Cardiac septum (tissue), 1 donor: ENCODE measurements around the gene DDX59. TPM values are rescaled to one million over a fixed set of nuclear protein-coding genes. Genes with fewer than 3 reads are reported as not detected.

Experiments
- DNase-seq: peaks from one replicate; pipeline ENCODE4 v3.0.0-alpha.2; 2020; ENCODE audit warnings: low spot score
- intact Hi-C: fragments of 100-400 bp; cut with DNase I; formaldehyde crosslinking; loops from one replicate; pipeline ENCODE4 v1.14.0; 2022
- long read RNA-seq: library from polyadenylated mRNA; unstranded; transcript quantifications from one replicate; pipeline ENCODE4 v2.0.0, GENCODE V29; 2021
- total RNA-seq: library from RNA; stranded (reverse); fragmentation: NEBNext Ultra II Directional; extraction: Animal tissue kit (Norgen Biotek cat#: 25700); gene quantifications from one replicate; pipeline ENCODE4 v1.2.1, GENCODE V29; 2021
- donor health status: DM: no; HTN: no; CAD: no.

The DDX59 gene
- 17.3 TPM for total RNA-seq
- long read RNA-seq, transcript DDX59-201 (8 exons, 2,289 nt) = major isoform, 22 of 28 reads
- long read RNA-seq, partial matches to known transcripts = 2 of 28 reads
- long read RNA-seq, other reads (novel, unspliced or antisense) = 4 of 28 reads

- DNase-seq = peak; percentile 97
- intact Hi-C loops = loop anchor here (1.0 to 5.0 kb wide), 3 partner anchors 47 to 133 kb away; partner anchors contain the start of gene KIF14
These were observed at the start of gene DDX59 for GRCh38 chr1:200669314-200670241. Gene DDX59, minus strand, starts transcription at chr1:200669907. Its CDS starts 3,167 bp downstream, at chr1:200666740.

GRCh38 chr1:200714504-200715187 is 44.9 kb upstream of the DDX59 start:
- intact Hi-C loops = no loop called here
- DNase-seq = no peak

DNA sequence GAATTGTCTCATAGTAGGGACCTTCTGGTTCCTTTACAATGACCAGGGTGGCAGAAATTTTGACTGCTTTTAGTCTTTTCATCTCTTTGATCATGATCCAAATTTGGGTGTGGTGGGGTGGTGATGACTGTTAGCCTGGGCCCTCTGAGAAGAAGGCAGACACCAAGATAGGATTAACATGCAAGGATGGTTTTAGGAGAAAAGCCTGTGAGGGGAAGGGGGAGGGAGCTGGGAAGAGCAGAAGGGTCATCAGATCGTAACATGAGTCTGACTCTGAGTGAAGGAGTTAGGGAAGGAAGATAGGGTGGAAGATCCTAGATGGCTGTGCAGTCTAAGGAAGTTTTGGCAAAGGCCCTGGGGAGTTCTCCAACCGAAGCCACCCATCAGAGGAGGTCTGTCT is 40.5 kb upstream of the DDX59 start:
- intact Hi-C loops = no loop called here
- no peak for DNase-seq

DNA sequence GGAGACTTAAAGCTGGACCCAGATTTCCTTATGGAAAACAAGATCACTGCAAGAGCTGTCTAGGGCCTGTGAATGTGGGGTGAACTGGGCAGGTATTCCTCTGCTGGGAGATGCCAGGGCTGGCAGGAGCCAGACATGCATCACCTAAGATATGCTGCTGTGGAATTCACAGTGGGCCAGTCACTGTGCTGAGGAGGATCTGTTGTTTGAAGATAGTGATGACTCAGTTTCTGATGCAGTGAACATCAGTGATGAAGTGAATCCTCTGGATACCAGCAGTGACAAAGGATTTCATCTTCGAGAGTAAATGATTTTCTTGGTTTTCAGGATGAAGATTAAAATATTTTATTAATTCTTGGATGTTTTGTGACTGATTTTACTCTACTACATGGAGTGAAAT is 39.1 kb upstream of the DDX59 start:
- intact Hi-C loops = no loop called here
- no peak for DNase-seq

DNA sequence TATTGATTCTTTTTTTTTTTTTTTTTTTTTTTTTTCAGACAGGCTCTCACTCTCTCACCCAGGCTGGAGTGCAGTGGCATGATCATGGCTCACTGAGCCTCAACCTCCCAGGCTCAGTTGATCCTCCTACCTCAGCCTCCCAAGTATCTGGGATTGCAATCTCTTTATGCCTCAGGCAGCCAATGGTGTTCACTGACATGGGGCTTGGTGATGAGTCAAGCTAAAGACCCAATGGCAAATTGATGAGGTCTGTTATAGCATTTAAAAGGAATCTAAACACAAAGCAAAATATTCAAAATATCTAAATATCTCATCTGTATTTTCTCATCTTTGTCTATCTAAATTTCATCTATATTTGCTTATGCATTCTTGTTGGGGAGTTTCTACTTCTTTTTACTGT is 38.5 kb upstream of the DDX59 start:
- intact Hi-C loops = no loop called here
- no peak for DNase-seq

DNA sequence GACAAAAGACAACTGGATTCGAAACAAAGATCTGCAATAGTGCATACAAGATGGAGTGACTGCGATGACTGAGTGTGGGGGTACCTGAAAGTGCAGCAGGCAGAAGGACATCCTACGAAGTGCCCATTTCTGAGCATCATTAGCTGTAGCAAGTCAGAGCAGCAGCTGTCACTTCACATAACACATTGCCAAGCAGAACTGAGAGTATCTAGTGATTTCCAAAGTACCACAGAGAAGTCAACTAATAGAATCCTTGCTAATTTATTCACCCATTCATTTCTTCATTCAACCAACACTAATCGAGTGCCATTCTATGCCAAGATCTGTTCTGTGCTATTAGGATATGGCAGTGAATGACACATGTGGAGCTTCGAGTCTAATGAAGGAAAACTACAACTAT is 37.4 kb upstream of the DDX59 start:
- intact Hi-C loops = no loop called here
- no peak for DNase-seq

DNA sequence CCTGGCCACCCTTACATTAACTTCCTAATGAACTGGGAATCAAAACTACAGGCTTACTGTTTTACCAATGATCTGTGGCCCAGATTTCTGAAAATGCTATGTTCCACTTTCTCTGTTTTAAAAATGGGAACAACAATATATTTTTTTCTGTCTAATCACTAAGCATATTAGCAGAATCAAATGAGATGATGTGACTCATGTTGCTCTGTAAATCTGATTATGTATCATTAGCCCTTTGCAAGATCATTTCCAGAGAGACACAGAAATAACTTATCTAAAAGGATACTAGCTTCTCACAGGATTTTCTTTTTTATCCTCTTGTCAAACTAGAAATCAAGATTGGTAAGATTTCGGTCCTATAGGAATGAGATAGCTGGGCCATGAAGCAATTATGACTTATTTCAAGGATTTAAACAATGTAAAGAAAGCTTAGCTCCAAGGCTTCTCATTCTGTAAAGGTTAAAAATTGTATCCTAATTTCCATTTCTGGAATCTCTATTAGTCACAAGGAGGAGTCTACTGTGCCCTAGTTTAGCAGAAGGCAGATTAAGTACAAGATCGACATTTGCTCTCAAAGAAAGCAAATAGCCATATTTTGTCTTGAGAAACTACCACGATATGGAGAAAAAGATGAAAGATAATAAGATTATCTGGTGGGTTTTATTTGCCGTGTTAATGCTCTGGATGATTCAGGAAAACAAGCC is 36.6 kb upstream of the DDX59 start:
- no peak for DNase-seq
- intact Hi-C loops = no loop called here

DNA sequence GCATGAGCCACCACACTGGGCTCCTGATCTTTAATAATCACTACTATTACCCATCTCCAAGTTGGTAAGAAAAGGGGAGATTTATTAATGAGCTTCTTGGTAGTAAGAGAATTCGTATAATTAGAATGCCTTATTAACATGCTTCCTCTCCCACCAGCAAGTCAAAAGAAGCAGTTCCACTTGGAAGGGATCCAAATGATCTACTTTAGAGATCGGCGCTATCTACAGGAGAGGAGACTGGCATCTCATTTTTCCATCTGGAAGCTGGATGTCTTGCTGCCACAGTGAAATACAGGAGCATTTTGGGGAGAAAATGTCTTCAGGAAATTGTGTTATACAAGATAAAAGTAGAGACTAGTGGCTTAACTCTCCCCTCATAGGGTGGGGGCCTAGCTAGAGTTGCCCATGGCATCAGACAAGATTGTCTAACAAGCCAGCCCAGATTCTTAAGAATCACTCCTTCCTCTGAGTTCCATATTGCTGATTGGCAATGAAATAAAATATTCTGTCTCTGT is 35.3 kb upstream of the DDX59 start:
- no peak for DNase-seq

GRCh38 chr1:200699871-200700270 is 30.2 kb upstream of the DDX59 start:
- intact Hi-C loops = no loop called here
- DNase-seq = no peak

More for the DNA sequence above, 35.3 kb upstream of the DDX59 start:
- intact Hi-C loops = no loop called here

DNA sequence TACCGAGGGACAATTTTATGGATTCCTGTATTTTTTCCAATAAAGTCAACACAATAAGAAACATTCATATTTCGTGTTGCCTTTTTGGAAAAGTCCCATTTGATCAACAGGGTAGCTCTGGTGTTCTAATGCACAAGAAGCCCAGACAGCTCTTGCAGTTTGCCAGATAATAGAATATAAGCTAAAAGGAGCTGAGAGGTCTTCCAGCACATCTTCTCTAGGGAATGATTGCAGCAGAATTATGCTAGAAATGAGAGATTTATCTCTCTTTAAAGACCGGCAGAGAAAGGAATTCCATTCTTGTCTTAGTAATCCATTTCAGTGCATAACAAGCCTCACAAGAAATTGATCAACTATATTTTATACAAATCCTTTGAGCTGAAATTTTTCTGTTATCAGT is 25.0 kb upstream of the DDX59 start:
- intact Hi-C loops = no loop called here

GRCh38 chr1:200693327-200693726 is 23.6 kb upstream of the DDX59 start:
- DNase-seq = no peak
- intact Hi-C loops = no loop called here

More for the DNA sequence above, 25.0 kb upstream of the DDX59 start:
- no peak for DNase-seq

DNA sequence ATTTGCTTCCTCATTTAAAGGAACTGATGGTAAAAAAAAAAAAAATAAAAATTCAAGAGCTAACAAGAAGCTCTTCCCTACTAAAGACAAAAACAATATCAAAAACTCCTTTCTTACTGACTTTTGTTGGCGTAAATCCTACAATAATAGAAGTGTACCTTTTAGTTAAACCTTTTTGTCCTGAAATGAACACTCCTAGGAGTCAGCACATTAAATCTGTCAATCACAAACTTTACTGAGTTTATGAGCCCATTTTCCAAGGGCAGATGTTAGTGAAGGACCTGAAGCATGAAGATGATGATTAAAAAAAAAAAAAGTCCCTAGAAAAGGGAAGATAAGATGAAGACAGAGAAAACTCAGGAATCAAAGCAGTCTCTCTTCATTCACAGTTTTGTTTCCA is 22.6 kb upstream of the DDX59 start:
- intact Hi-C loops = no loop called here
- DNase-seq = no peak

DNA sequence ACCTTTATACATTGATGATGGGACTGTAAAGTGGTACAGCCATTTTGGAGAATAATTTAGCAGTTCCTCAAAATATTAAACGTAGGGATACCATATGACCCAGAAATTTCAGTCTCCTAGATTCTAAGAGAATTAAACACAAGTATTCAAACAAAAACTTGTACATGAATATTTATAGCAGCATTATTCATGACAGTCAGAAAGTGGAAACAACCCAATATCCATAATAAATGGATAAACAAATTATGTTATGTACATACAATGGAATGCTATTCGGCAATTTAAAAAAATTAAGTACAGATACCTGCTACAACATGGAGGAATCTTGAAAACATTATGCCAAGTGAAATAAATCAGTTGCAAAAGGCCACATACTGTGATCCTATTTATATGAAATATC is 16.9 kb upstream of the DDX59 start:
- intact Hi-C loops = no loop called here
- DNase-seq = no peak

GRCh38 chr1:200684015-200684414 is 14.3 kb upstream of the DDX59 start:
- DNase-seq = no peak
- intact Hi-C loops = no loop called here

GRCh38 chr1:200683298-200683697 is 13.6 kb upstream of the DDX59 start:
- intact Hi-C loops = no loop called here
- no peak for DNase-seq

DNA sequence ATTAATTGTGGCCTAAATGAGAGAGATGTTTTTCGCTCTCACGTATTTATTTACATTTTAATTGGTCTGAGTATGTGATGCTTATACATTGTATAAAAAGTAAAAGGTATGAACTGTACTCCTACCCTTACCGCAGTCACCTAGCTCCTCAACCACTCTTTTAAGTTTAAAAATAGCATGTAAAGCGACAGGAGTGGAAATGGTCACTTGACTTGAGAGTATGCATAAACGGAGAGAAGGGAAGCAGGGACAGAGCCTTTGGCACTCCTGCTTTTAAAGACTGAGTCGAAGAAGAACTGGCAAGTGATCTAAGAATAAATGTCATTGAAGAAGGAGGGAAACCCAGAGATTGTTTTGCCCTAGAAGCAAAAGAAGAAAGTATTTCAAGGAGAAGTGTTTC is 11.5 kb upstream of the DDX59 start:
- intact Hi-C loops = no loop called here

DNA sequence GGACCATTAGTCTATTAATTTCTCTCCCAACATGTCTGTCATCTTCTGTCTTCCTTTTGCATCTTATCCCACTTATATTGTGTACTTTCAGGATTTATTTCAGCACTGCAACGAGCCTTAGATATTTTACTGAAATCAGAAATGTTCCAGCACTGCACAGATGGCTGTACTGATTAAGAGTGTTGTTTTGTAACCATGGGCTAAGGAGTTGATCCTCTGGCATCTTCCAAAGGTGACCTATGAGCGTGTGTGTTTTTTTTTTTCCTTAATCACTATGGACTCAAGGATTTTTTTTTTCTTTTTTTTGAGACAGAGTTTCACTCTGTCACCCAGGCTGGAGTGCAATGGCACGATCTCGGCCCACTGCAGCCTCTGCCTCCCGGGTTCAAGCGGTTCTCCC is 7.1 kb upstream of the DDX59 start:
- no peak for DNase-seq
- intact Hi-C loops = no loop called here

More for the DNA sequence above, 11.5 kb upstream of the DDX59 start:
- no peak for DNase-seq

GRCh38 chr1:200675588-200675852 is 5.8 kb upstream of the DDX59 start:
- no peak for DNase-seq
- intact Hi-C loops = no loop called here

GRCh38 chr1:200674838-200675587 is 5.3 kb upstream of the DDX59 start:
- DNase-seq = no peak
- intact Hi-C loops = no loop called here
